HepG2 (cell line): ENCODE results near the gene NLRC3.

Source experiments
- JUND ChIP-seq: sonication (generic); formaldehyde crosslinking; IDR thresholded peaks from 2 replicates; pipeline ENCODE4 v1.8.0; 2022; ENCODE audit warnings: mild to moderate bottlenecking, missing genetic modification reagents
- TCF12 ChIP-seq, 2 experiments: fragments of 450-650 bp in 1 of 2; sonication (generic) in 1 of 2; formaldehyde crosslinking in 1 of 2; IDR thresholded peaks; 2 replicates each; pipeline versions ENCODE4 v1.6.1 to v1.8.0; 2017 to 2022; ENCODE audit warnings: antibody characterized with exemption in 1 of 2, mild to moderate bottlenecking in 1 of 2, missing genetic modification reagents in 1 of 2, moderate library complexity in 1 of 2
- ZNF549 ChIP-seq: sonication (generic); formaldehyde crosslinking; IDR thresholded peaks from 2 replicates; pipeline ENCODE4 v1.5.0; 2020; ENCODE audit warnings: missing genetic modification reagents

DNA sequence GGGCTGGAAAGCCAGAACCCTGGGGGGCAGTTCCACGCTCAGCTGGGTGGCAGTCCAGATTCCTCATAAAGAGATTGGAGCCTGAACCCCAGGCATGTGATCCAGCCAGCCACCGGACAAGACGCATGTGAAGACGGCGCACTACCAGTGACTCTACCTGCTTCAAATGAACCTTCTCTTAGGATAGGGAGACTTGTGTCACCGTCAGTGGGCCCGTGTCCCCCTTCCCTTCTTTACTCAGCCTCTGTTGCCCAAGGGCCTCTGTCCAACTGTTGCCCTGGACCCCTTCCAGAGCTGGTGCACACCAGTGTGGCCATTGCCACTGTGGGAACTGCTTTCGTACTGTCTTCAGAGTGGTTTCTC lies 58.2 kb downstream of the NLRC3 start:
- no peak for TF ChIP-seq JUND (CRISPR knock-in tag)
- TF ChIP-seq ZNF549: no peak
- TF ChIP-seq TCF12 (IDR thresholded peaks at IDR 0.05): no peak
- TF ChIP-seq TCF12 (CRISPR knock-in tag; IDR thresholded peaks at IDR 0.05): no peak
